Measurements from ENCODE around the gene GPX5.

The GPX5 gene

DNA sequence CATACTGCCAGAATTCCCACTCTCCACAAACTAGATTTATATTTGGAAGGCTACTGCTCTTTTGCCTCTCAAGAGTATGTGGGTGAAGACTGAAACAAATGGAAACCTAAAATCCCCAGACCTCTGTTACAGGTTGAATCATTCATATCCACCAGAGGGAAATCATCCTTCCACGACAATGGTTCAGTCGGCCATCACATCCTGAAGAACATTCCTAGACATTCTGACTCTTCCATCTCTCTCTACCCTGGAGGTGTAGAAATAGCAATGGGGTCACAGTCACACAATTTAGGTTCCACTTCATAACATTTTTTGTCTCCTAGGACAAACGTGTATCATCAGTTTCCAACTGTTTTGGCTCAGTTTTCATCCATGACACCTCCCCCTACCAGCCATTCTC lies 8.6 kb downstream of the GPX5 start:
- H3K4me3 ChIP-seq (ENCODE audit: low read length), result no peak overlapping the region
- DNase-seq, result no peak
- H3K36me3 ChIP-seq (replicated peaks; ENCODE audit: insufficient read depth, low read length), result no peaks in the 10 kb centered on the region
- H3K27ac ChIP-seq (ENCODE audit: low read length), result no peak overlapping the region
- no peaks in the 10 kb centered on the region for H3K79me2 ChIP-seq (ENCODE audit: low read length)
- H3K4me2 ChIP-seq (ENCODE audit: low read depth, low read length), result no peak overlapping the region
- no peaks in the 10 kb centered on the region for H4K20me1 ChIP-seq (ENCODE audit: insufficient read depth, low read length)
- H3F3A ChIP-seq (ENCODE audit: insufficient read depth, low read length), result no peaks in the 10 kb centered on the region
- H3K9me3 ChIP-seq (replicated peaks; ENCODE audit: insufficient read depth, low read length), result no peaks in the 10 kb centered on the region
- no peaks in the 10 kb centered on the region for H3K27me3 ChIP-seq (replicated peaks; ENCODE audit: insufficient read depth, low read length)
- H3K9me2 ChIP-seq (replicated peaks; ENCODE audit: insufficient read depth, low read length), result no peaks in the 10 kb centered on the region
- no peaks in the 10 kb centered on the region for H3K4me1 ChIP-seq (ENCODE audit: low read length)
- no peak overlapping the region for H3K9ac ChIP-seq (ENCODE audit: low read length)
- no peak for TF ChIP-seq CTCF (IDR thresholded peaks at IDR 0.05; ENCODE audit: low read length)
- no peak for TF ChIP-seq EZH2phosphoT487 (IDR thresholded peaks at IDR 0.05; ENCODE audit: low read length)
- no peak for TF ChIP-seq EZH2 (optimal IDR thresholded peaks at IDR 0.05; ENCODE audit: low read depth, low read length)
- H2AFZ ChIP-seq (ENCODE audit: low read length), result no peak overlapping the region

DNA sequence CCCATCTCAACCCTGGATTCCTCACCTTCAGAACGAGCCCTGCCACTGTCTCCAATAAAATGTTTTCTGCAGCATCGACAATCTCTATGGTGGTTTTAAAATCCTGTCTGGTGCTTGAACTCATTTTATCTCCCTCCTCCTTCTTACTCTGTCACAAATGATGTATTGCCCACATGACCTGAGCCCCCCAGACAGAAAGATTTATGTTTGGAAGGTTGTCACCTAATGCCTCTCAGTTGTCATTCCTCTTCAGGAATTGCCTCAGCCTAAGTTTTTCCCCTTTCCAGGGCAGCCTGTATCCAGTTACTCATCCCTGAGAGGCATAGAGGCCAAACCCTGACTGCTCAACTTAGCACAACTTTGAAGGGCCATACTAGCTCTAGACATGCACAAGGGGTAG lies 9.2 kb downstream of the GPX5 start:
- Histone ChIP-seq H4K20me1 (ENCODE audit: insufficient read depth, low read length) (no peaks in the 10 kb centered on the region), H3F3A (ENCODE audit: insufficient read depth, low read length) (no peaks in the 10 kb centered on the region), H3K79me2 (ENCODE audit: low read length) (no peaks in the 10 kb centered on the region), H3K9me2 (replicated peaks; ENCODE audit: insufficient read depth, low read length) (no peaks in the 10 kb centered on the region), H3K4me2 (ENCODE audit: low read depth, low read length) (no peak overlapping the region), H3K9me3 (replicated peaks; ENCODE audit: insufficient read depth, low read length) (no peaks in the 10 kb centered on the region), H3K4me3 (ENCODE audit: low read length) (no peak overlapping the region), H3K27ac (ENCODE audit: low read length) (no peak overlapping the region), H2AFZ (ENCODE audit: low read length) (no peak overlapping the region), H3K4me1 (ENCODE audit: low read length) (no peaks in the 10 kb centered on the region), H3K36me3 (replicated peaks; ENCODE audit: insufficient read depth, low read length) (no peaks in the 10 kb centered on the region), H3K9ac (ENCODE audit: low read length) (no peak overlapping the region), H3K27me3 (replicated peaks; ENCODE audit: insufficient read depth, low read length) (no peaks in the 10 kb centered on the region)
- DNase-seq, result no peak
- TF ChIP-seq EZH2 (optimal IDR thresholded peaks at IDR 0.05; ENCODE audit: low read depth, low read length), result no peak
- TF ChIP-seq CTCF (IDR thresholded peaks at IDR 0.05; ENCODE audit: low read length), result no peak
- TF ChIP-seq EZH2phosphoT487 (IDR thresholded peaks at IDR 0.05; ENCODE audit: low read length), result no peak

DNA sequence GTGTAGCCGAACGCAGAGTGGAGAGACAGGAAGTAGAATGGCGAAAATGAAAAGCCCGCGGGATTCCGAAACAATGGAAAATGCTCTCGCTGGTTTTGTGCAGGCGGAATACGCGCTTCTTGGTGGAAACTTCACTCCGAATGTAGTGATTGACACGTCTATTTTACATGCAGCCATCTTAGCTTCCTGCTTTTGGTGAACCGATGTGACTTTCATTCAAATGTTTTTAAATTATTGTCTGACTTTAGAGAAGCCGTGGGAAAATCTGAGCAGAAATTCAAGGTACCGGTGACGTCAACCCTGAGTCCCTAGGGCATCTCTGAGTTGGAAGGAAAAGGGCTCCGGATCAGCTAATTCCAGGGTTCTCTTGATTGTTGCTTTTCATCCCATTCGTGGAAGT lies 11.4 kb downstream of the GPX5 start:
- H3K4me3 ChIP-seq (ENCODE audit: low read length), result no peak overlapping the region
- no peak overlapping the region for H2AFZ ChIP-seq (ENCODE audit: low read length)
- no peaks in the 10 kb centered on the region for H3K27me3 ChIP-seq (replicated peaks; ENCODE audit: insufficient read depth, low read length)
- H3K9ac ChIP-seq (ENCODE audit: low read length), result no peak overlapping the region
- H3K4me1 ChIP-seq (ENCODE audit: low read length), result no peaks in the 10 kb centered on the region
- DNase-seq, result no peak
- peaks cover 6% of the 10 kb centered on the region; the same call in 1 of the 2 replicates for H3F3A ChIP-seq (ENCODE audit: insufficient read depth, low read length)
- TF ChIP-seq CTCF (IDR thresholded peaks at IDR 0.05; ENCODE audit: low read length), result no peak
- no peak for TF ChIP-seq EZH2 (optimal IDR thresholded peaks at IDR 0.05; ENCODE audit: low read depth, low read length)
- TF ChIP-seq EZH2phosphoT487 (IDR thresholded peaks at IDR 0.05; ENCODE audit: low read length), result no peak
- no peak overlapping the region for H3K4me2 ChIP-seq (ENCODE audit: low read depth, low read length)
- no peaks in the 10 kb centered on the region for H3K9me3 ChIP-seq (replicated peaks; ENCODE audit: insufficient read depth, low read length)
- H3K79me2 ChIP-seq (ENCODE audit: low read length), result no peaks in the 10 kb centered on the region
- no peaks in the 10 kb centered on the region for H4K20me1 ChIP-seq (ENCODE audit: insufficient read depth, low read length)
- no peak overlapping the region for H3K27ac ChIP-seq (ENCODE audit: low read length)
- H3K9me2 ChIP-seq (replicated peaks; ENCODE audit: insufficient read depth, low read length), result no peaks in the 10 kb centered on the region
- no peaks in the 10 kb centered on the region for H3K36me3 ChIP-seq (replicated peaks; ENCODE audit: insufficient read depth, low read length)

Data from MM.1S (cell line).